Thymus (tissue), 11 donors: ENCODE measurements around the gene KANK2. TPM values are rescaled to one million over a fixed set of nuclear protein-coding genes. Genes with fewer than 3 reads are reported as not detected.

Experiments
- DNase-seq, 9 donors: peaks; one replicate each; pipeline ENCODE4 v3.0.0-alpha.2; 2013; ENCODE audit warnings: low spot score in 9 of 9, low read depth in 6 of 9, missing footprints in 1 of 9
- H3K27ac ChIP-seq, 2 donors: one replicate each; pipeline ENCODE4 v1.5.1; 2013; ENCODE audit warnings: control low read depth in 1 of 2, low read depth in 1 of 2, low read length in 1 of 2, mild to moderate bottlenecking in 1 of 2, moderate library complexity in 1 of 2
- H3K27me3 ChIP-seq, 2 donors: one replicate each; pipeline ENCODE4 v1.5.1; 2013; ENCODE audit warnings: low read length in 1 of 2; ENCODE audit not compliant: control insufficient read depth in 2 of 2, insufficient read depth in 1 of 2
- H3K36me3 ChIP-seq, 2 donors: one replicate each; pipeline ENCODE4 v1.5.1; 2013; ENCODE audit warnings: low read length in 1 of 2, mild to moderate bottlenecking in 1 of 2, moderate library complexity in 1 of 2; ENCODE audit not compliant: control insufficient read depth in 2 of 2, insufficient read depth in 2 of 2
- H3K4me1 ChIP-seq, 2 donors: one replicate each; pipeline ENCODE4 v1.5.1; 2013; ENCODE audit warnings: low read length in 2 of 2; ENCODE audit not compliant: control insufficient read depth in 2 of 2, insufficient read depth in 2 of 2
- H3K4me3 ChIP-seq, 2 donors: one replicate each; pipeline ENCODE4 v1.5.1; 2013; ENCODE audit warnings: low read length in 2 of 2, control low read depth in 1 of 2, mild to moderate bottlenecking in 1 of 2
- H3K9me3 ChIP-seq, 2 donors: one replicate each; pipeline ENCODE4 v1.5.1; 2013; ENCODE audit warnings: low read length in 1 of 2, mild to moderate bottlenecking in 1 of 2; ENCODE audit not compliant: control insufficient read depth in 2 of 2, insufficient read depth in 1 of 2
- WGBS: extraction: QIAGEN DNeasy Blood & Tissue Kit; methylation state at CpG from one replicate; pipeline ENCODE4 v1.1.7; 2013; 5-methylcytosine and 5-hydroxymethylcytosine counted together
- polyA plus RNA-seq: library from polyadenylated mRNA; stranded (reverse); fragments of 200-250 nt; gene quantifications from one replicate; pipeline ENCODE4 v1.2.3, GENCODE V29; 2013
- total RNA-seq: library from RNA; stranded (reverse); fragments of 120-200 nt; gene quantifications from one replicate; pipeline ENCODE4 v1.2.4, GENCODE V29; 2013
- donor health status: healthy.

The KANK2 gene
- total and polyA plus RNA-seq, 2 donors = 12.3 to 18.3 TPM

DNA sequence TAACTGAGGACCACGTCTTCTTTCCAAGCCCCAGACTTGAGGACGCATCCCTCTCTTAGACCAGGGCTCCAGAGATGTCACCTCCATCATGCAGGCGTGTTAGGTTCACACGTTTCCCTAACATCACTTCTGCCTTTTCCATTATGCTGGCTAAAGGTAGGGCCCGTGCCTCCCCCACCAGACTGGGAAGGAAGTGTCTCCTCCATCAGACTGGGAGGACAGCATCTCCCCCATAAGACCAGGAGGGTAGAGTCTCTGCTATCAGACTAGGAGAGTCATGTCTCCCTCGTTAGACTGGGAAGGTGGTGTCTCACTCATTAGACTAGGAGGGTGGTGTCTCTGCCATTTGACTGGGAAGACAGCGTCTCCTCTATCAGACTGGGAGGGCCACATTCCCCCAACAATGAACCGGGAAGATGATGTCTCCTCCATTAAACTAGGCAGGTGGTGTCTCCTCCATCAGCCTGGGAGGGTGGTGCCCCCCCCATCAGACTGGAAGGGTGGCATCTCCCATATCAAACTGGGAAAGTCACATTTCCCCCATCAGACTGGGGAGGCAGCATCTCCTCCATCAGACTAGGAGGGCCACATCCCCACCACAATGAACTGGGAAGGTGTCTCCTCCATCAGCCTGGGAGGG lies 23.7 kb downstream of the KANK2 start:
- Histone ChIP-seq H3K27ac (no peak overlapping the region), H3K4me1 (no peaks in the 10 kb centered on the region), H3K4me3 (no peak overlapping the region), H3K9me3 (no peaks in the 10 kb centered on the region), H3K36me3 (peaks cover 0 to 9% of the 10 kb centered on the region in 2 donors), H3K27me3 (no peaks in the 10 kb centered on the region)
- WGBS = 85% methylated on average over 8 of the region's 8 CpGs
- DNase-seq = no peak

DNA sequence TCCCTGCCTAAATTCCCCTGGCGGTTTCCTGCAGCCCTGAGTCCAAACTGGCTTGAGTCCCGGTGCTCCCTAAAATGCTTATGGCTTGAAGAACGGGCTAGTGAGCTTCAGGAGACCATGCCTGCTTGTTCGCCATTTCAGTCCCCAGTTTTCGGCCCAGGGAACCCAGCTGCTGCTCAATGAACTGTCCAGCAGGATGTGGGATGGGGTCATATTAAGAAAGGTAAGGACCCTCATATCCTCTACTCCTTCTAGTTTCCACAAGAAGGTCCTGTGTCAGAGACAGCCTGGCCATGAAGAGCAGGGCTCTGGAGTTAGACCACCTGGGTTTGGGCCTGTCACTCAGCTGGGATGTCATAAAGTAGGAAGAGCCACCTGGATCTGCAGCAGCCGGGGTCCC lies 24.8 kb downstream of the KANK2 start:
- Histone ChIP-seq H3K4me3 (no peak overlapping the region), H3K27ac (no peak overlapping the region), H3K36me3 (peaks cover 0 to 4% of the 10 kb centered on the region in 2 donors), H3K27me3 (no peaks in the 10 kb centered on the region), H3K9me3 (no peaks in the 10 kb centered on the region), H3K4me1 (no peaks in the 10 kb centered on the region)
- 96% methylated on average over 6 of the region's 6 CpGs for WGBS
- no peak for DNase-seq

DNA sequence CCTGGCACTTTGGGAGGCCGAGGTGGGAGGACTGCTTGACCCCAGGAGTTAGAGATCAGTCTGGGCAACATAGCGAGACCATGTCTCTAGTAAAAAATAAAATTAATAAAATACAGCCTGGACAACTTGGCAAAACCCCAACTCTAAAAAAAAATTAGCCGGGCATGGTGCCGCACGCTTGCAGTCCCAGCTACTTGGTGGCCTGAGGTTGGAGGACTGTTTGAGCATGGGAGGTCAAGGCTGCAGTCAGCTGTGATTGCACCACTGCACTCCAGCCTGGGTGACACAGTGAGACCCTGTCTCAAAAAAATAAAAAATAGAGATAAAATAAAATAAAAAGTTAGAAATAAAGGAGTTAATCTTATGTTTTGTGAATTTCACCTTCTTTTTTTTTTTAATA lies 26.2 kb downstream of the KANK2 start:
- H3K9me3 ChIP-seq = no peaks in the 10 kb centered on the region
- no peaks in the 10 kb centered on the region for H3K27me3 ChIP-seq
- no peak for DNase-seq
- WGBS = 98% methylated on average over 5 of the region's 5 CpGs
- no peak overlapping the region for H3K27ac ChIP-seq
- no peak overlapping the region for H3K4me3 ChIP-seq
- no peaks in the 10 kb centered on the region for H3K36me3 ChIP-seq
- H3K4me1 ChIP-seq = no peaks in the 10 kb centered on the region

DNA sequence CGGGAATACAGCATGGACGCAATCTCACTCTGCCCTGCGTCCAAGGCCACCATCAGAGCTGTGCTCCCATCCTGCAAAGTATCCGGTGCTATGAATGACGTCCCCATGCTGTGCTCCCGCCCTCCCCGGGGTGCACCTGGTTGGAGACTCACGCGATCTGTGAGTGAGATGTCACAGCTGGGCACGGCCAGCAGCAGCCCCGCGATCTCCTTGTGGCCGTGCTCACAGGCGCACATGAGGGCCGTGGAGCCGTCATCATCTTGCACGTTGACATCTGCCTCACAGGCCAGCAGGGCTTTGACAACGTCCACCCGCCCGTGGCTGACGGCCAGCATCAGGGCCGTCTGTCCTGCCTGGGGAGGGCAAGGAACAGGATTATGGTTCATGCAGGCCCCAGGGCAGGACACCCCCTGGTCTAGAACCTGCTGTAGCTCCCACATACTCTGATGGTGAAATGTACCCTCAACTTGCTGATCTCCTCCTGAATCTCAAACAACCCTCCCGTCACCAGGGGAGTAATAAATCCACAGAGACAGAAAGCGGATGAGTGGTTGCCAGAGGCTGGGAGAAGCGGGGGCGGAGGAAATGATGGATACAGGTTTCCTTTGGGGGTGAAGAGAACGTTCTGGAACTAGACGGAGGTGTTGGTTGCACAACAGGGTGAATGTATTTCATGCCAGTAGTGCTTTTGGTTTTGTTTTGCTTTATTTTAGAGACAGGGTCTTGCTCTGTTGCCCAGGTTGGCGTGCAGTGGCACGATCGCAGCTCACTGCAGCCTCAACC lies 27.3 kb downstream of the KANK2 start:
- no peaks in the 10 kb centered on the region for H3K36me3 ChIP-seq
- DNase-seq = no peak
- no peaks in the 10 kb centered on the region for H3K27me3 ChIP-seq
- H3K4me3 ChIP-seq = no peak overlapping the region
- H3K4me1 ChIP-seq = no peaks in the 10 kb centered on the region
- WGBS = 97% methylated on average over 31 of the region's 31 CpGs
- no peaks in the 10 kb centered on the region for H3K9me3 ChIP-seq
- no peak overlapping the region for H3K27ac ChIP-seq

DNA sequence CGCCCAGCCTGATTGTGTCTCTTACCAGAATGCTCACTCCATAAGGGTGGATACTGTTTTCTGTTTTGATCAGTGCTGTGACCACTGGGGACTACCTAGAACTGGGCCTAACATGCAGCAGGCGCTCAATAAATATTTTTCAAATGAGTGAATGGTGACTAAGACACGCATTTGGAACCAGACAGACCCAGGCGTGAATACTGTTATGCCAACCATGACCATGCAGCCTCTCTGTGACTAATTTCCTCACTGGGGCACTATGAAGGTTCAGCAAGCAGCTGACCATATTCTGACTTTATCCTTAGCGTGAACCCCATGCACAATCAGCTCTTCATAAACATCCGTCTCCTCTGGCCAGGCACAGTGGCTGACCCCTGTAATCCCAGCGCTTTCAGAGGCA lies 28.8 kb downstream of the KANK2 start:
- Histone ChIP-seq H3K27me3 (no peaks in the 10 kb centered on the region), H3K4me3 (no peak overlapping the region), H3K4me1 (no peaks in the 10 kb centered on the region), H3K9me3 (no peaks in the 10 kb centered on the region), H3K27ac (no peak overlapping the region), H3K36me3 (no peaks in the 10 kb centered on the region)
- no peak for DNase-seq
- WGBS = 97% methylated on average over 7 of the region's 7 CpGs

DNA sequence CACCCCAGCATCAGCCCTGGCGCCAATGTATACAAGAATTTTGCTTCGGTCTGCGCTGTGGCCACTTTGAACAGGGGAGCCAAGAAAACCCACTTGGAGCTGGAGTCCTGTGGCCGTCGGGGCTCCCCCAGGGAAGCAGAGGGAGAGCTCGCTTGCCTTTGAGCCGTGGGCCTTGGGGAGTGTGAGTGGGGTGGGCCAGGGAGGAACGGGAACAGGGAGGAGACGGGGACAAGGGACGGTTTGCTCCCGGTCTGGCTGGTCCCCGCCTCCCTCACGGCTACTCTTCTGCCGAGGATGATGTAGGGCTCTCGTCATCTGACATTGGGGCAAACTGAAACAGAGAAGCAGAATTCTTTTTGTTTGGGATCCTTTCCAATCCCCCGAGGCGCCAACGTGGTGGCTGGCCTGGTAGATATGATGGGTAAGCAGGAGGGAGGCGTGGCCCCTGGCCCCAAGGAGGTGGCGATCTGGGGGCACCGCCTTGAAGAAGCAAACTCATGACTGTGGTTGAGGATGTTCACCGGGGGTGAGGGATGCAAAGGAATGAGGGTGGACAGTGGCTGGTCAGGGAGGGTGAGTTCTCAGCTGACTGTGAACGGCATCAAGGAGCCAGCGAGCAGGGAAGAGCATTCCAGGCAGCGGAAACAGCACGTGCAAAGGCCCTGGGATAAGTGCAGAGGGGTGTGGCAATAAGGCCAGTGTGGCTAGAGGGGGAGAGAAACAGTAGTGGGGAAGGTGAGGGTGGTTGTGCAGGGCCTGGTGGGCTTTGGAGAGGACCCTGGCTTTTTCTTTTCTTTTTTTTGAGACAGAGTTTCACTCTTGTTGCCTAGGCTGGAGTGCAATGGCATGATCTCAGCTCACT lies 30.8 kb downstream of the KANK2 start:
- 94% methylated on average over 26 of the region's 26 CpGs for WGBS

DNA sequence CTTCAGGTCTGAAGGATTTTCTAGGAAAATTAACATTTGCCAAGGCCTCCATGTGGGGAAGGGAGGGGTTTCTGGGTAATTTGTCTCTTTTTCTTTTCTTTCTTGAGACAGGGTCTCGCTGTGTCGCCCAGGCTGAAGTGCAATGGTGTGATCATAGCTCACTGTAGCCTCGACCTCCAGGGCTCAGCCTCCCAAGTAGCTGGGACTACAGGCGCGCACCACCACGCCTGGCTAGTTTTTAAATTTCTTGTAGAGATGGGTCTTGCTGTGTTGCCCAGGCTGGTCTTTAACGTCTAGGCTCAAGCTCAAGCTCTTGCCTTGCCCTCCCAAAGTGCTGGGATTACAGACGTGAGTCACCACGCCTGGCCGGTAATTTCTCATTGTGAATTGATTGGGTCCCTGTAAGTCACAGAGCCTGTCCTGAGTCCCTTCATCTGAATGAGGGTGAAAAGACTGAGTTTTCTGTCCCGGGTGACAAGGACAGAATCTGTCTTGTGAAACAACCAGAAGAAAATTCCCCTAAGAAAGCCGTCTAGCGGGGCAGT lies 31.8 kb downstream of the KANK2 start:
- WGBS = 96% methylated on average over 13 of the region's 13 CpGs
- no peaks in the 10 kb centered on the region for H3K27me3 ChIP-seq
- H3K27ac ChIP-seq = no peak overlapping the region
- H3K4me1 ChIP-seq = no peaks in the 10 kb centered on the region
- DNase-seq = no peak
- H3K4me3 ChIP-seq = no peak overlapping the region
- no peaks in the 10 kb centered on the region for H3K36me3 ChIP-seq
- H3K9me3 ChIP-seq = no peaks in the 10 kb centered on the region

More for the DNA sequence above, 30.8 kb downstream of the KANK2 start:
- no peaks in the 10 kb centered on the region for H3K27me3 ChIP-seq
- peak overlapping the region in 1 of 2 donors; percentile 22 for H3K27ac ChIP-seq
- H3K4me3 ChIP-seq = no peak overlapping the region
- H3K9me3 ChIP-seq = no peaks in the 10 kb centered on the region
- no peak for DNase-seq
- H3K36me3 ChIP-seq = no peaks in the 10 kb centered on the region
- H3K4me1 ChIP-seq = no peaks in the 10 kb centered on the region

DNA sequence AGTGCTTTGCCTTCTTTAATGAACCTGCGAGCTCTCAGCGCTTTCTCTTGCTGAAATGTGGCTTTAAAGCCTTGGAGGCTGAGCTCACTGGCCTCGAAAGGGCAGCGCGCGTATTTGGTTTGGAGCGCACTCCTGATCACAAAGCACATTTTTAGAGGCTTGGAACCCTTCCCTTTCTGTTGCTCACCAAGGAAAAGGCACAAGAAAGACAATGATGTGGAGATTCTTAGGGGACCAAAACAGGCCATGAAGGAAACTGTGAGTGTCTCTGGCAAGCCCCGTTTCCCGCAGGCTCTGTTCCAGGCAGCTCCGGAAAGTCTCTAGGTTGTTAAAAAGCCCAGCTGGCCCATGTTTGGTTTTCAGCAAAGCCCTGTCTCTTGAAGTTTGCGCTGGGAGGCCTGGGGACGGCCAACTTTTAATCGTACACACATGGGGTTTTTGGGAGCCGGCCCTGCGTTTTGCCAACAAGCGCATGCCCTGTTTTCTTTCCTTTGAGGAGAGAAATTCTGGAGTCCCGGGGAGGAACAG lies 32.4 kb downstream of the KANK2 start:
- H3K27ac ChIP-seq = peak overlapping the region in 1 of 2 donors; percentile 38
- no peaks in the 10 kb centered on the region for H3K4me1 ChIP-seq
- H3K27me3 ChIP-seq = no peaks in the 10 kb centered on the region
- no peaks in the 10 kb centered on the region for H3K36me3 ChIP-seq
- no peaks in the 10 kb centered on the region for H3K9me3 ChIP-seq
- DNase-seq = no peak
- H3K4me3 ChIP-seq = no peak overlapping the region
- WGBS = 95% methylated on average over 17 of the region's 17 CpGs
